ENCODE data around the gene UBE2V1.
A peak's percentile ranks its signal among the peaks of the same experiment; 100 is the strongest.

The UBE2V1 gene

DNA sequence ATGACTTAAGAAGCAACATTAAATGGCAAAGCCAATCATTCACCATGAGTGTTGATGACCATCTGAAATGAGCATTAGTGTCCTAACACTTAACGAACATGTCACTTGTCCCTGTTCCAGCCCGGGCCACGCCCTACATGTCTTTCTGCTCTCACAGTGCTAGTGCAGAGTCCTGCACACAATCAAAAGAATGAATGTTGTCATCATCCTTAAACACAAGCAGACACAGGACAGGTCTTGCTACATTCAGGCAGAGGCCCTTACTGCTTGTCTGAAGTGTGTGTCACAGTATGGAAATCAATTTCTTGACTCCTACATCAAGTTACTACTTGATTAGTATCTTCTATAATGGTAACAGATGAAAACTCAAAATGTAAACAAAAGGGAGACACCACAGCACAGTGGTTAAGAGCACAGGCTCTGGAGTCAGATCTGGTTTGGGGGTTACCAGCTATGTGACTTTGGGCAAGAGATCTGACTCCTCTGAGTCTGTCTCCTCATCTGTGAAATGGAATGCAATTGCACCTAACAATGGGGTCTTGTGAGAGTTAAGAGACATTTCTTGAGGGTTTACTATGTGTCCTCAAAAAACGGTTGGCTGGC, 17.4 kb downstream of the UBE2V1 start:
- Histone ChIP-seq H3K4me1 (ENCODE audit: control insufficient read depth, insufficient read depth, low read length) (no peaks in the 10 kb centered on the region), H3K4me3 (ENCODE audit: insufficient read depth, low read depth, low read length) (no peak overlapping the region), H3K36me3 (ENCODE audit: control insufficient read depth, insufficient read depth, low read length) (peaks cover 6% of the 10 kb centered on the region), H3K9me3 (ENCODE audit: control insufficient read depth, low read length) (no peaks in the 10 kb centered on the region), H3K27ac (ENCODE audit: insufficient read depth, low read depth, low read length, poor library complexity, severe bottlenecking) (peak overlapping the region; percentile 26), H3K27me3 (ENCODE audit: control insufficient read depth, insufficient read depth, low read length, poor library complexity, severe bottlenecking) (no peaks in the 10 kb centered on the region)
- 93 to 97% methylated on average over 4 of the region's 4 CpGs for WGBS, 2 experiments

DNA sequence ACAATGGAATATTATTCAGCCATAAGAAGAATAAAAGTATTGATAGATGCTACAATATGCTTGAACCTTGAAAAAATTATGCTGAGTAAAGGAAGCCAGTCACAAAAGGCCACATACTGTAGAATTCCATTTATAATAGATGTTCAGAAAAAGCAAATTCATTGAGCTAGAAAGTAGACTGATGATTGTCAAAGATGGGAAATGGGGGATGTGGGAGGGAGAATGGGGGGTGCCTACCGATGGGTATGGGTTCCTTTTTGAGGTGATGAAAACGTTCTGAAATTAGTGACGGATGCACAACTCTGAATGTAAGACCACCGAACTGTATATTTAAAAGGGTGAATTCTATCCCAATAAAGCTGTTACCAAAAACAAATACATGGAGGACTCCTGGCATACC, 18.4 kb downstream of the UBE2V1 start:
- WGBS, 2 experiments: 90 to 93% methylated on average over 4 of the region's 4 CpGs
- Histone ChIP-seq H3K27ac (ENCODE audit: insufficient read depth, low read depth, low read length, poor library complexity, severe bottlenecking) (no peak overlapping the region), H3K27me3 (ENCODE audit: control insufficient read depth, insufficient read depth, low read length, poor library complexity, severe bottlenecking) (no peaks in the 10 kb centered on the region), H3K4me1 (ENCODE audit: control insufficient read depth, insufficient read depth, low read length) (no peaks in the 10 kb centered on the region), H3K9me3 (ENCODE audit: control insufficient read depth, low read length) (no peaks in the 10 kb centered on the region), H3K36me3 (ENCODE audit: control insufficient read depth, insufficient read depth, low read length) (peaks cover 6% of the 10 kb centered on the region), H3K4me3 (ENCODE audit: insufficient read depth, low read depth, low read length) (no peak overlapping the region)

DNA sequence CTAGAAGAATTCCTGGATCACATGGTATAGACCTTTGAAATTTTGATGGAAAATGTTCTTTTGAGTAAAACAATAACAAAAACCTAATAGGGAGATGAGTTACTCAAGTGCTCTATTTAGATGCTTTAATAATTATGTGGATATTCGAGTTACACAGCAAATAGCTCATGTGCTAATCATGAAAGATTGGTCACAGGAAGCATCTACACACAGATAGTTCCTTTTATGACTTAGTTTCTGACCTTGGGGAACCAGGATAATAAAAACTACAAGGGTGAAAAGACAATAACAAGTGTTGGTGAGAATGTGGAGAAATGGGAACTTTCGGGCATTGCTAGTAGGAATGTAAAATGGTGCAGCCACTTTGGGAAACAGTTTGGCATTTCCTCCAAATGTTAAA, 19.7 kb downstream of the UBE2V1 start:
- H3K36me3 ChIP-seq (ENCODE audit: control insufficient read depth, insufficient read depth, low read length): peaks cover 9% of the 10 kb centered on the region
- H3K27ac ChIP-seq (ENCODE audit: insufficient read depth, low read depth, low read length, poor library complexity, severe bottlenecking): no peak overlapping the region

DNA sequence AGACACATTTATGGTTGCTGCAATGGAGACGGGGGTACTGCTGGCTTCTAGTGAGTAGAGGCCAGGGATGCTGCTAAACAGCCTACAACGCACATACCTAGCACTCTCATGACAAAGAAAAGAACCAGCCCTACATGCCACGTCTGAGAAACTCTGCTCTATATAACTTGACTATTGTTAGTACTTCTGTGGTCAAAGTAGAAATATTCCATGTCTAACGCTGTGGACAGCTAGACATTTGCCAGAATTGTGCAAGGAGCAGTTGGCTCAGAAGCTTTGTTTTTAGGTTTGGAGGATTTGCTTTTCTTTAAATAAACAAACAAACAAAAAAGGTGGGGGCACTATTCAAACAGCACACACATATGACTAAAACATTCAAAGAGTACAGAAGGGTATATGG, 20.5 kb downstream of the UBE2V1 start:
- H3K9me3 ChIP-seq (ENCODE audit: control insufficient read depth, low read length): no peaks in the 10 kb centered on the region
- peaks cover 11% of the 10 kb centered on the region for H3K36me3 ChIP-seq (ENCODE audit: control insufficient read depth, insufficient read depth, low read length)
- 91 to 97% methylated on average over 4 of the region's 4 CpGs for WGBS, 2 experiments
- no peaks in the 10 kb centered on the region for H3K4me1 ChIP-seq (ENCODE audit: control insufficient read depth, insufficient read depth, low read length)
- no peak overlapping the region for H3K27ac ChIP-seq (ENCODE audit: insufficient read depth, low read depth, low read length, poor library complexity, severe bottlenecking)
- no peak overlapping the region for H3K4me3 ChIP-seq (ENCODE audit: insufficient read depth, low read depth, low read length)
- H3K27me3 ChIP-seq (ENCODE audit: control insufficient read depth, insufficient read depth, low read length, poor library complexity, severe bottlenecking): no peaks in the 10 kb centered on the region

More for the DNA sequence above, 19.7 kb downstream of the UBE2V1 start:
- Histone ChIP-seq H3K9me3 (ENCODE audit: control insufficient read depth, low read length) (no peaks in the 10 kb centered on the region), H3K4me1 (ENCODE audit: control insufficient read depth, insufficient read depth, low read length) (no peaks in the 10 kb centered on the region), H3K27me3 (ENCODE audit: control insufficient read depth, insufficient read depth, low read length, poor library complexity, severe bottlenecking) (no peaks in the 10 kb centered on the region), H3K4me3 (ENCODE audit: insufficient read depth, low read depth, low read length) (no peak overlapping the region)
- WGBS, 2 experiments: 96 to 97% methylated on average over 2 of the region's 2 CpGs

GRCh38 chr20:50089787-50090177, 23.2 kb downstream of the UBE2V1 start:
- peaks cover 5% of the 10 kb centered on the region for H3K36me3 ChIP-seq (ENCODE audit: control insufficient read depth, insufficient read depth, low read length)
- H3K9me3 ChIP-seq (ENCODE audit: control insufficient read depth, low read length): no peaks in the 10 kb centered on the region
- WGBS, 2 experiments: 93 to 97% methylated on average over 2 of the region's 2 CpGs
- H3K4me3 ChIP-seq (ENCODE audit: insufficient read depth, low read depth, low read length): no peak overlapping the region
- no peak overlapping the region for H3K27ac ChIP-seq (ENCODE audit: insufficient read depth, low read depth, low read length, poor library complexity, severe bottlenecking)
- H3K4me1 ChIP-seq (ENCODE audit: control insufficient read depth, insufficient read depth, low read length): no peaks in the 10 kb centered on the region
- H3K27me3 ChIP-seq (ENCODE audit: control insufficient read depth, insufficient read depth, low read length, poor library complexity, severe bottlenecking): no peaks in the 10 kb centered on the region

DNA sequence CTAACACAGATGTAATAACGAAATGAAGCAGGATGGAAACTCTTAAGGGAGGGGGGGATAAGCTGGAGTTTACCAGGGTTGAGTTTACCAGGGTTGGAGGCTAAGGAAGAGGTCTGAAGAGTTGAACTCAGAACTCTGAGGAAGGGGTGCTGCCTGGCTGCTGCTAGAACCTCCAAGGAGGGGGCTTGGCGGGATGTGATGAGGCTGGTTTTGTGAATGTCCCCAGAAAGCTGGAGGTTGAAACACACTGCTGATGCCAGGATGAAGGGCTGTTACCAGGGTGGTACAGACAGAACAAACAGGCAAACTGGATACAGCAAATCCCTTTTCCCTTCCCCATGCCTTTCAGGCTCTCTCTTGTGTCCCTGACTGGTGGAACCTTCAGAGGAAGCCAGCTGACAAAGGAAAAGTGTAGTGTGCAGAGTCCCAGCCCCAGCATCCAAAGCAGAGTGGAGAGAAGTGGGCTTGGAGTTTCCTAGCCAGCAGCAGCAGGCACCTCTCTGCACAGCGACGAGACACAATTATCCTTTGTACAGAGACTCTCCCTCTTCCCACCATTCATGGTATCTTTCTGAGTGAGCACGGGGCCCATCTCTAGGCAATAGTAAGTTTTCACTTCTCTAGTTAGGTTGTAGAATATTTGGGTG, 23.7 kb downstream of the UBE2V1 start:
- no peaks in the 10 kb centered on the region for H3K27me3 ChIP-seq (ENCODE audit: control insufficient read depth, insufficient read depth, low read length, poor library complexity, severe bottlenecking)
- WGBS, 2 experiments: 85 to 95% methylated on average over 4 to 5 of the region's 5 CpGs
- H3K9me3 ChIP-seq (ENCODE audit: control insufficient read depth, low read length): no peaks in the 10 kb centered on the region
- no peaks in the 10 kb centered on the region for H3K4me1 ChIP-seq (ENCODE audit: control insufficient read depth, insufficient read depth, low read length)
- peaks cover 5% of the 10 kb centered on the region for H3K36me3 ChIP-seq (ENCODE audit: control insufficient read depth, insufficient read depth, low read length)
- H3K27ac ChIP-seq (ENCODE audit: insufficient read depth, low read depth, low read length, poor library complexity, severe bottlenecking): no peak overlapping the region
- H3K4me3 ChIP-seq (ENCODE audit: insufficient read depth, low read depth, low read length): no peak overlapping the region

DNA sequence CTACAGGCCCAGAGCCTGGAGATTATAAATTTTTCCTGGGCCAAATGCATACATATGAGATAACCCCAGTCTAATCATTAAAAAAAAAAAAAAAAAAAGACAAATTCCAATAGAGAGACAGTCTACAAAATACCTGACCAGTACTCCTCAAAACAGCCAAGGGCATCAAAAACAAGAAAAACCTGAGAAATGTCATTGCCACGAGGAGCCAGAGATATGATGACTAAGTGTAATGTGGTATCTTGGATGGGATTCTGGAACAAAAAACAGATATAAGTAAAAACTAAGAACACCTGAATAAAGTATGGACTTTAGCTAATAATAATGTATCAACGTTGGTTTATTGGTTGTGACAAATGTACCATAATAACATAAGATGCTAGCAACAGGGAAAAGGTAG, 24.9 kb downstream of the UBE2V1 start:
- WGBS, 2 experiments: 94 to 100% methylated on average over 2 of the region's 2 CpGs
- no peak overlapping the region for H3K27ac ChIP-seq (ENCODE audit: insufficient read depth, low read depth, low read length, poor library complexity, severe bottlenecking)
- no peak overlapping the region for H3K4me3 ChIP-seq (ENCODE audit: insufficient read depth, low read depth, low read length)
- no peaks in the 10 kb centered on the region for H3K4me1 ChIP-seq (ENCODE audit: control insufficient read depth, insufficient read depth, low read length)
- no peaks in the 10 kb centered on the region for H3K27me3 ChIP-seq (ENCODE audit: control insufficient read depth, insufficient read depth, low read length, poor library complexity, severe bottlenecking)
- H3K36me3 ChIP-seq (ENCODE audit: control insufficient read depth, insufficient read depth, low read length): peaks cover 5% of the 10 kb centered on the region
- H3K9me3 ChIP-seq (ENCODE audit: control insufficient read depth, low read length): no peaks in the 10 kb centered on the region

DNA sequence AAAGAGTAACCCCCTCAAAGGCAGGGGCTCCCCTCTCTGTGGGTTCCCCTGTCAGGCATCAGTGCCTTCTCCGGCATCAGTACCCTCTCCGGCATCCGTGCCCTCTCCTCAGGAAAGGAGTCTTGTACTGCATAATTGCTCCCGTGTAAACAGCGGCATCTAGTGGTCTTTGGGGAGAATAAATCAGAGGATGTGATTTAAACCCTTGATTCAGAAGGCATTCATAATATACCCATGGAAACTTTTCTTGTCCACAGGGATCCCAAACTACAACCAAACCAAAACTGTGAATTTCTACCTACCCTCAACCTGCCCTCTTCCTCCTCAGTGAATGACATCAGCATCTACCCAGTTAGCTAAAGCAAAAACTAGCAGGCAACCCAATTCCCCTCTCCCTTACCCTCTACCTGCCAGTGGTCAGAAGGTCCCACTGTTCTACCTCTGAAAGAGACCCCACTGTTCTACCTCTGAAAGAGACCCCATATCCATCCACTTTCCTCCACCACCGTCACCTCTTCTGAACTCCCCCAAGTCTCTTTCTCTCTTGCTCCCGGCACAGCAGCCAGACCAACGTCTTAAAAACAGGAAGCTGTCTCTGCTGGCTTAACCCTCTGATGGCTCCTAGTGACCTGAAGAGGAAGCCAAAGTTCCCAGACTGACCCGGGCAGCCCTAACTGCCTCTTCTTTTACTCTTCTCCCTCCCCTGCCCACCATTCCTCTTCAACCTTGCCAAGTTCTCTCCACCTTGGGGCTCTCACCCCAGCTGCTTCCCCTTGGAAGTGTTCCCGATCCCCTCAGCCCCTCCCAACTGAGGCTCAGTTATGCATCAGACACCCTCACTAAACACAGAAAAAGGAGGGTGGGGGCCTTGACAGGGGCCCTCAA, 27.2 kb downstream of the UBE2V1 start:
- Histone ChIP-seq H3K4me1 (ENCODE audit: control insufficient read depth, insufficient read depth, low read length) (no peaks in the 10 kb centered on the region), H3K4me3 (ENCODE audit: insufficient read depth, low read depth, low read length) (no peak overlapping the region), H3K27ac (ENCODE audit: insufficient read depth, low read depth, low read length, poor library complexity, severe bottlenecking) (peak overlapping the region; percentile 11), H3K27me3 (ENCODE audit: control insufficient read depth, insufficient read depth, low read length, poor library complexity, severe bottlenecking) (no peaks in the 10 kb centered on the region), H3K9me3 (ENCODE audit: control insufficient read depth, low read length) (no peaks in the 10 kb centered on the region), H3K36me3 (ENCODE audit: control insufficient read depth, insufficient read depth, low read length) (peaks cover 14% of the 10 kb centered on the region)
- 28 to 29% methylated on average over 10 of the region's 10 CpGs for WGBS, 2 experiments

DNA sequence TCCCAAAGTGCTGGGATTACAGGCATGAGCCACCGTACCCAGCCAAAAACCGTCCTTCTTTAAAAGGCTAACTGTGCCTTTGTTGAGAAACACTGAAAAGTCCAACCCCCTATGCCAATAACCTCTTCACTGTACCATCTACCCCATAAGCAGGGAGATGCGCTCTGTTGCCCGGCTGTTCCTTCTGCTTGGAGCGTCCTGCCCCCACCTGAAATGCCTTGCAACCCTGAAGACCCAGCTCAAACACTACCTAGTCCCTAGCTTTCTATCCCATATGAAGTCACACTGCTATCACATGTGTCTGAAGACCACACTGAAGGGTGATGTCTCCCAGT, 27.8 kb downstream of the UBE2V1 start:
- H3K27me3 ChIP-seq (ENCODE audit: control insufficient read depth, insufficient read depth, low read length, poor library complexity, severe bottlenecking): no peaks in the 10 kb centered on the region
- no peak overlapping the region for H3K27ac ChIP-seq (ENCODE audit: insufficient read depth, low read depth, low read length, poor library complexity, severe bottlenecking)
- peaks cover 14% of the 10 kb centered on the region for H3K36me3 ChIP-seq (ENCODE audit: control insufficient read depth, insufficient read depth, low read length)
- H3K9me3 ChIP-seq (ENCODE audit: control insufficient read depth, low read length): no peaks in the 10 kb centered on the region
- WGBS, 2 experiments: 89 to 90% methylated on average over 5 of the region's 5 CpGs
- H3K4me3 ChIP-seq (ENCODE audit: insufficient read depth, low read depth, low read length): no peak overlapping the region
- H3K4me1 ChIP-seq (ENCODE audit: control insufficient read depth, insufficient read depth, low read length): no peaks in the 10 kb centered on the region

DNA sequence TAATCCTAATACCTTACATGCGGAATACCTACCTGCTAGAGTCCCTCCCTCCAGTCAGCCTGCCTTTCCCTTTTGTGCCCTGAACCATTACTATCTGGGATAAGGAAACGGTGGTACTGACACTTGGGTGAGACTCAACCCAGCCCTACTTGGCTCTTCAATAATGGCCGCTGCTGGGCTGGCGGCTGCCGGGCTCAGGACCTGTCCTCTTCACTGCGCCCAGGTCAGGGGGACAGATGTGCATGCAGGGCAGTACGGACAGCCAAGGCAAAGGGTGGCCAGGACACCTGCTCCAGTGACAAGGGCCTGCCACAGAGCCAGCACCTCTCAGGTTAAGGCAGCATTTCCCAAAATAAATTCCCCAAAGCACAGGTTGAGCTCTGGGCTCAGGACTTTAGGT, 29.9 kb downstream of the UBE2V1 start:
- no peak overlapping the region for H3K4me3 ChIP-seq (ENCODE audit: insufficient read depth, low read depth, low read length)
- peaks cover 9% of the 10 kb centered on the region for H3K36me3 ChIP-seq (ENCODE audit: control insufficient read depth, insufficient read depth, low read length)
- no peaks in the 10 kb centered on the region for H3K4me1 ChIP-seq (ENCODE audit: control insufficient read depth, insufficient read depth, low read length)
- H3K27ac ChIP-seq (ENCODE audit: insufficient read depth, low read depth, low read length, poor library complexity, severe bottlenecking): no peak overlapping the region
- WGBS, 2 experiments: 94 to 95% methylated on average over 7 of the region's 7 CpGs
- no peaks in the 10 kb centered on the region for H3K9me3 ChIP-seq (ENCODE audit: control insufficient read depth, low read length)
- H3K27me3 ChIP-seq (ENCODE audit: control insufficient read depth, insufficient read depth, low read length, poor library complexity, severe bottlenecking): no peaks in the 10 kb centered on the region
